Measurements from ENCODE around the gene CCDC80.

CCDC80 gene

DNA sequence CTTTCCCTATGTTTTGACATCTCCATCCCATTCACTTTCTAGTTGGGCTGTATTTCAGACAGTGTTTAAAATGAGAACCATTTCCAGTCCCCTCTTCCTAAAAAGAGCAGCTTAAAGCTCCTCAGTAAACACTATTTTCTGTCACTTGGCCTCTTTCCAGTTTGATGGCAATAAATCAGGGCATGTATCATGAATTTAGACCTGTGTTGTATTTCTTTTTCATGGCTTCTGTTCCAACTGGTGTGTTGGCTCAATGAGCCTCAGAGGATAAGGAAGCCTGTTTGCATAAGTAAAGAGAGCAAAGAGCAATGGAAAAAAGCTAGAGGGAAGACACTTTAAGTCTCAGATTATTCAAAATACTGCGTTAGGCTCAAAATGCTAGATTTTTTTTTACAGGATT lies 7.2 kb downstream of the CCDC80 start:
- TF ChIP-seq, protein P1, sequence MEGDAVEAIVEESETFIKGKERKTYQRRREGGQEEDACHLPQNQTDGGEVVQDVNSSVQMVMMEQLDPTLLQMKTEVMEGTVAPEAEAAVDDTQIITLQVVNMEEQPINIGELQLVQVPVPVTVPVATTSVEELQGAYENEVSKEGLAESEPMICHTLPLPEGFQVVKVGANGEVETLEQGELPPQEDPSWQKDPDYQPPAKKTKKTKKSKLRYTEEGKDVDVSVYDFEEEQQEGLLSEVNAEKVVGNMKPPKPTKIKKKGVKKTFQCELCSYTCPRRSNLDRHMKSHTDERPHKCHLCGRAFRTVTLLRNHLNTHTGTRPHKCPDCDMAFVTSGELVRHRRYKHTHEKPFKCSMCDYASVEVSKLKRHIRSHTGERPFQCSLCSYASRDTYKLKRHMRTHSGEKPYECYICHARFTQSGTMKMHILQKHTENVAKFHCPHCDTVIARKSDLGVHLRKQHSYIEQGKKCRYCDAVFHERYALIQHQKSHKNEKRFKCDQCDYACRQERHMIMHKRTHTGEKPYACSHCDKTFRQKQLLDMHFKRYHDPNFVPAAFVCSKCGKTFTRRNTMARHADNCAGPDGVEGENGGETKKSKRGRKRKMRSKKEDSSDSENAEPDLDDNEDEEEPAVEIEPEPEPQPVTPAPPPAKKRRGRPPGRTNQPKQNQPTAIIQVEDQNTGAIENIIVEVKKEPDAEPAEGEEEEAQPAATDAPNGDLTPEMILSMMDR (IDR thresholded peaks at IDR 0.05; ENCODE audit: borderline replicate concordance, insufficient read depth, low read depth, low read length), result no peak
- no peak overlapping the region for H3K4me3 ChIP-seq (ENCODE audit: low read depth, low read length)

DNA sequence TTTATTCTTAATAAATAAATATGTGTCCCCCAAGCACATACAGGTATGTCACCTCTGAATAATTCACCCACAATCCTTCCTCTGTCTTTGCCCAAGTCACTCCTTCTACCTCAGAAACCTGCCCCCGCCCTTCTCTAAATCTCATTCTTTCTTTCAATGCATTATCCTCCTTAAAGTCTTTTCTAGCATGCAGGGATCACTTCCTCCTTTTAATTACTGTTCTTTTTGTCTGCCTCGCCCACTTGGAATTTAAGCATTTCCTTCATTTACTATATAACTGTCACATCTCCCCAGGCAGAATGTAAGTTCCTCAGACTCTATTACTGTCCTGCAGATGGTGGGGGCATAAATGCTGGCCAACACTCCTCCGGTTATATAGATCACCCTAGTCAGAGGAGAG lies 7.8 kb downstream of the CCDC80 start:
- TF ChIP-seq, protein P1 (IDR thresholded peaks at IDR 0.05; ENCODE audit: borderline replicate concordance, insufficient read depth, low read depth, low read length), result no peak
- no peak overlapping the region for H3K4me3 ChIP-seq (ENCODE audit: low read depth, low read length)

DNA sequence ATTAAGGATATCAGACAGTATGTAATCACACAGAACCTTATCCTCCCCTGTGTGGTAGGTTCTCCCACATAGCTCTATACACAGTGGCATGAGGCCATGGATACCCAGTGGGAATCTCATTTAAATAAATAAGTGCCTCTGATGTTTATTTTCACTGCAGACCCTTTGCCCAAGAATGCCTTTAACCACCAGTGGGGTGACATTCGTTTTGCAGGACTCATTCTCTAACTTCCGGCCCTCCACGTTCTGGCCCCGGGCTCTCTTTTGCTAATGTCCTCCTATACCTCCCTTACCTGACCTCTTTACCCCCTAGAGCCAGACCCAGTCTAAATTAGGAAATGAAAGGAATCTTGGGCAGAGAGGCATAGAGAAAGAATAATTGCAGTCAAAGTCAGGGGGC lies 8.3 kb downstream of the CCDC80 start:
- TF ChIP-seq, protein P1 (IDR thresholded peaks at IDR 0.05; ENCODE audit: borderline replicate concordance, insufficient read depth, low read depth, low read length), result no peak

DNA sequence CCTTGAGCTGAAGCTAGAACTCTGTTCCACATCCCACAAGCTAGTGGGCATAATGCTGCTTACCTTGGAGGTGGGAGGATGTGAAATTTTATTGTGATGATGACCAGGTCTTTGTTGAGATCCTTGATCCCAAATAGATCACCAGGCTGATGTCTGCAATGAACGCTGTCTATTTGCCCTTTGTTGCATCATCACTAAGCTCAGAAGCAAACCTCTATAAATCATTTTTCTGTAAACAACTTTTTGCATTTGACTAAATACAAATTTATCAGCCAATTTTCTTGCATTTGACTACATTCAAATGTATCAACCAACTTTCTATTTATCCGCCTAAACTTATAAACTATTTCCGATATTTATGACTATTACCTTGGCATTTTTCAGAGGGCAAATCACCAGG lies 9.7 kb downstream of the CCDC80 start:
- no peak overlapping the region for H3K4me3 ChIP-seq (ENCODE audit: low read depth, low read length)
- TF ChIP-seq, protein P1 (IDR thresholded peaks at IDR 0.05; ENCODE audit: borderline replicate concordance, insufficient read depth, low read depth, low read length), result no peak

More for the DNA sequence above, 8.3 kb downstream of the CCDC80 start:
- no peak overlapping the region for H3K4me3 ChIP-seq (ENCODE audit: low read depth, low read length)

DNA sequence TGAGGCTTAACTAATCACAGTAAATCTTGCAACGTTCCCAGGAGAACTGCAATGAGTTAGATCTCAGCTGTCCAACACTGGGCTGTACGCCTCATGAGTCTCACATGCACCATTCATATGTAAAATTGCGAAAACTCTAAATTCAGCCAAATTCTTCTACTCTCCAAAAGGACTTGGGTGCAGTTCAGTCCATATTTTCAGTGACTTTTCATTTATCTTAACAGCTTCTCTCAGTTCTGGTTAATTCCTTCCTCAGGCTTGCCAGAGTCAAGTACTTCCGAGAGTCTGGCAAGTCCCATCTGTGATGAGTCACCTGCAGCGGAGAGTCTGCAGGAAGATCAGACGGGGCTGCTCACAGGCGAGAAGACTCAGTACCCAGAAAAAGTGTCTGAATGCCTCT lies 11.5 kb downstream of the CCDC80 start:
- no peak overlapping the region for H3K4me3 ChIP-seq (ENCODE audit: low read depth, low read length)
- TF ChIP-seq, protein P1 (IDR thresholded peaks at IDR 0.05; ENCODE audit: borderline replicate concordance, insufficient read depth, low read depth, low read length), result no peak

DNA sequence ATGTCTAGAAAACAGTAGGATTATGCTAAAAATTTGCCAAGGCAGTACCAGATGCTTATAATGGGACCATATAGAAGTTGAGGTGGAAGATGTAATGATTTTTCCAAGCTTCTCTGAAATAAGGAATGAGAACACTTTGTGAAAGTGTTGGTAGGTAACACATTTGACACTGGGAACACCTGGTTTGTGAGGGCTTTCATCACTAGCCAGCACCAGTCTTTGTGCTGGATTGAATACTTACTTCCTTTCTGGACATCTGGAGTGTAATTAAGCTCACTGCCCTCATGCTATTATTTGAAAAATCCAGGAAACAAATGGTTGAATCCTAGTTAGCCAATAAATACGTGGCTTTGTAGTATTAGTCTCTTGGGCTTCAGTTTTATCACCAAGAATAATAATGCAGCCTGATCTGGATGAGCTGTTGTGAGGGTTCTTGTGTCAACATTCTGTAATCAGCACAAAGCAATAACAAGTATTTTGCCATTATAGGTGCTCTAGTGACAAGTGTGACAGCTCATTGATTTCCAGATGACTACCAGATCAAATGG lies 12.9 kb downstream of the CCDC80 start:
- no peak overlapping the region for H3K4me3 ChIP-seq (ENCODE audit: low read depth, low read length)
- TF ChIP-seq, protein P1 (IDR thresholded peaks at IDR 0.05; ENCODE audit: borderline replicate concordance, insufficient read depth, low read depth, low read length), result no peak

DNA sequence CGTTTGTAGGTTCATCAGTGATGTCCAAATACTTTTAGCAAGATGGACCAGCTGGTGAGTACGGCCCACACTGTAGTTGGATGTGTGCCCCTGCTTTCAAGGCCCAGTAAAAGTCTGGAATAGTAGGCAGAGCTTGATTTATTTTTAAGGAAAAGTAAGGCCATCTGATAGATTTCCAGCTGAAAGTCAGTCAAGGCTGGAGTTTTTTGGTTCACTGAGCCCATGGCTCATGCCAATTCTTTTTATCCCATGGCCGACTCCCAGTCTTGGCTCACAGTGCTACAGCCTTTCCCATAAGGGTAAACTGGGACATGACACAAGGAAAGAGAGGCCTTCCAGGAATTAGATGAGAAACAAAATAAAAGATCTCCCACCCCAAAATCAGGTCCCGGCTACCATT lies 13.5 kb downstream of the CCDC80 start:
- no peak overlapping the region for H3K4me3 ChIP-seq (ENCODE audit: low read depth, low read length)
- TF ChIP-seq, protein P1 (IDR thresholded peaks at IDR 0.05; ENCODE audit: borderline replicate concordance, insufficient read depth, low read depth, low read length), result no peak

All from GM12875 (cell line).